ENCODE results near the gene OSGIN1.

The OSGIN1 gene

GRCh38 chr16:83971165-83972130 is 18.4 kb downstream of the OSGIN1 start:
- H3K9ac ChIP-seq (ENCODE audit: low read depth, low read length) = no peak overlapping the region
- no peaks in the 10 kb centered on the region; the same call in 1 of the 2 replicates for H3K4me1 ChIP-seq (ENCODE audit: insufficient read depth, low read length)
- H3K36me3 ChIP-seq (ENCODE audit: insufficient read depth, low read depth, low read length) = no peaks in the 10 kb centered on the region
- no peak overlapping the region for H3K27ac ChIP-seq (ENCODE audit: low read length)
- H3K4me3 ChIP-seq (ENCODE audit: low read length) = no peak overlapping the region
- no peaks in the 10 kb centered on the region for H3K9me3 ChIP-seq (ENCODE audit: insufficient read depth, low read depth, low read length)
- H3K27me3 ChIP-seq (ENCODE audit: insufficient read depth, low read length) = peaks cover 16% of the 10 kb centered on the region

GRCh38 chr16:83972256-83973008 is 19.4 kb downstream of the OSGIN1 start:
- H3K9ac ChIP-seq (ENCODE audit: low read depth, low read length) = no peak overlapping the region
- H3K27ac ChIP-seq (ENCODE audit: low read length) = no peak overlapping the region
- no peaks in the 10 kb centered on the region; the same call in 1 of the 2 replicates for H3K4me1 ChIP-seq (ENCODE audit: insufficient read depth, low read length)
- H3K36me3 ChIP-seq (ENCODE audit: insufficient read depth, low read depth, low read length) = no peaks in the 10 kb centered on the region
- H3K27me3 ChIP-seq (ENCODE audit: insufficient read depth, low read length) = peaks cover 16% of the 10 kb centered on the region
- no peaks in the 10 kb centered on the region for H3K9me3 ChIP-seq (ENCODE audit: insufficient read depth, low read depth, low read length)
- no peak overlapping the region for H3K4me3 ChIP-seq (ENCODE audit: low read length)

GRCh38 chr16:83973077-83973476 is 20.0 kb downstream of the OSGIN1 start:
- Histone ChIP-seq H3K36me3 (ENCODE audit: insufficient read depth, low read depth, low read length) (no peaks in the 10 kb centered on the region), H3K9me3 (ENCODE audit: insufficient read depth, low read depth, low read length) (peaks cover 5% of the 10 kb centered on the region), H3K4me3 (ENCODE audit: low read length) (no peak overlapping the region), H3K27ac (ENCODE audit: low read length) (no peak overlapping the region), H3K4me1 (ENCODE audit: insufficient read depth, low read length) (no peaks in the 10 kb centered on the region; the same call in 1 of the 2 replicates), H3K27me3 (ENCODE audit: insufficient read depth, low read length) (peaks cover 16% of the 10 kb centered on the region), H3K9ac (ENCODE audit: low read depth, low read length) (no peak overlapping the region)

- peaks cover 12% of the 10 kb centered on the region for H3K9me3 ChIP-seq (ENCODE audit: insufficient read depth, low read depth, low read length)
- no peak overlapping the region for H3K4me3 ChIP-seq (ENCODE audit: low read length)
- H3K36me3 ChIP-seq (ENCODE audit: insufficient read depth, low read depth, low read length) = no peaks in the 10 kb centered on the region
- H3K9ac ChIP-seq (ENCODE audit: low read depth, low read length) = no peak overlapping the region
- H3K27me3 ChIP-seq (ENCODE audit: insufficient read depth, low read length) = peaks cover 16% of the 10 kb centered on the region
- no peaks in the 10 kb centered on the region; the same call in 1 of the 2 replicates for H3K4me1 ChIP-seq (ENCODE audit: insufficient read depth, low read length)
- no peak overlapping the region for H3K27ac ChIP-seq (ENCODE audit: low read length)
Measured at GRCh38 chr16:83973581-83974385, 20.7 kb downstream of the OSGIN1 start.

- peaks cover 9% of the 10 kb centered on the region for H3K27me3 ChIP-seq (ENCODE audit: insufficient read depth, low read length)
- H3K36me3 ChIP-seq (ENCODE audit: insufficient read depth, low read depth, low read length) = no peaks in the 10 kb centered on the region
- no peak overlapping the region for H3K4me3 ChIP-seq (ENCODE audit: low read length)
- no peak overlapping the region for H3K27ac ChIP-seq (ENCODE audit: low read length)
- peaks cover 4% of the 10 kb centered on the region; the same call in 1 of the 2 replicates for H3K4me1 ChIP-seq (ENCODE audit: insufficient read depth, low read length)
- H3K9ac ChIP-seq (ENCODE audit: low read depth, low read length) = no peak overlapping the region
- peaks cover 17% of the 10 kb centered on the region for H3K9me3 ChIP-seq (ENCODE audit: insufficient read depth, low read depth, low read length)
Measured at GRCh38 chr16:83974475-83974874, 21.4 kb downstream of the OSGIN1 start.

GRCh38 chr16:83975590-83976260 is 22.7 kb downstream of the OSGIN1 start:
- Histone ChIP-seq H3K27ac (ENCODE audit: low read length) (no peak overlapping the region), H3K4me1 (ENCODE audit: insufficient read depth, low read length) (peaks cover 4% of the 10 kb centered on the region; the same call in 1 of the 2 replicates), H3K9ac (ENCODE audit: low read depth, low read length) (no peak overlapping the region), H3K27me3 (ENCODE audit: insufficient read depth, low read length) (no peaks in the 10 kb centered on the region), H3K4me3 (ENCODE audit: low read length) (no peak overlapping the region), H3K9me3 (ENCODE audit: insufficient read depth, low read depth, low read length) (peaks cover 17% of the 10 kb centered on the region), H3K36me3 (ENCODE audit: insufficient read depth, low read depth, low read length) (no peaks in the 10 kb centered on the region)

GRCh38 chr16:83977056-83977815 is 24.2 kb downstream of the OSGIN1 start:
- H3K27ac ChIP-seq (ENCODE audit: low read length) = no peak overlapping the region
- H3K9ac ChIP-seq (ENCODE audit: low read depth, low read length) = no peak overlapping the region
- peaks cover 4% of the 10 kb centered on the region; the same call in 1 of the 2 replicates for H3K4me1 ChIP-seq (ENCODE audit: insufficient read depth, low read length)
- H3K27me3 ChIP-seq (ENCODE audit: insufficient read depth, low read length) = no peaks in the 10 kb centered on the region
- no peaks in the 10 kb centered on the region for H3K36me3 ChIP-seq (ENCODE audit: insufficient read depth, low read depth, low read length)
- H3K9me3 ChIP-seq (ENCODE audit: insufficient read depth, low read depth, low read length) = peaks cover 17% of the 10 kb centered on the region
- no peak overlapping the region for H3K4me3 ChIP-seq (ENCODE audit: low read length)

GRCh38 chr16:83978401-83978904 is 25.4 kb downstream of the OSGIN1 start:
- Histone ChIP-seq H3K36me3 (ENCODE audit: insufficient read depth, low read depth, low read length) (no peaks in the 10 kb centered on the region), H3K9me3 (ENCODE audit: insufficient read depth, low read depth, low read length) (peaks cover 17% of the 10 kb centered on the region), H3K27ac (ENCODE audit: low read length) (no peak overlapping the region), H3K27me3 (ENCODE audit: insufficient read depth, low read length) (no peaks in the 10 kb centered on the region), H3K9ac (ENCODE audit: low read depth, low read length) (no peak overlapping the region), H3K4me1 (ENCODE audit: insufficient read depth, low read length) (peaks cover 4% of the 10 kb centered on the region; the same call in 1 of the 2 replicates), H3K4me3 (ENCODE audit: low read length) (0 out of 2 replicates have a peak overlapping the region, but pooled peaks have one; percentile 26)

- Histone ChIP-seq H3K4me3 (ENCODE audit: low read length) (peak overlapping the region; percentile 26), H3K9ac (ENCODE audit: low read depth, low read length) (no peak overlapping the region; the same call in 1 of the 2 replicates), H3K4me1 (ENCODE audit: insufficient read depth, low read length) (peaks cover 4% of the 10 kb centered on the region; the same call in 1 of the 2 replicates), H3K27ac (ENCODE audit: low read length) (no peak overlapping the region), H3K36me3 (ENCODE audit: insufficient read depth, low read depth, low read length) (no peaks in the 10 kb centered on the region), H3K27me3 (ENCODE audit: insufficient read depth, low read length) (no peaks in the 10 kb centered on the region), H3K9me3 (ENCODE audit: insufficient read depth, low read depth, low read length) (peaks cover 17% of the 10 kb centered on the region)
Measured at GRCh38 chr16:83979441-83979840, 26.4 kb downstream of the OSGIN1 start.

- H3K27ac ChIP-seq (ENCODE audit: low read length) = no peak overlapping the region
- peaks cover 17% of the 10 kb centered on the region for H3K9me3 ChIP-seq (ENCODE audit: insufficient read depth, low read depth, low read length)
- no peak overlapping the region for H3K9ac ChIP-seq (ENCODE audit: low read depth, low read length)
- H3K36me3 ChIP-seq (ENCODE audit: insufficient read depth, low read depth, low read length) = no peaks in the 10 kb centered on the region
- no peak overlapping the region for H3K4me3 ChIP-seq (ENCODE audit: low read length)
- no peaks in the 10 kb centered on the region for H3K27me3 ChIP-seq (ENCODE audit: insufficient read depth, low read length)
- peaks cover 4% of the 10 kb centered on the region; the same call in 1 of the 2 replicates for H3K4me1 ChIP-seq (ENCODE audit: insufficient read depth, low read length)
Measured at GRCh38 chr16:83980794-83981193, 27.8 kb downstream of the OSGIN1 start.
